ENCODE results near the gene AASDHPPT.

AASDHPPT gene

GRCh38 chr11:106105986-106106385, 28.5 kb downstream of the AASDHPPT start:
- no peak for TF ChIP-seq EZH2 (IDR thresholded peaks at IDR 0.05; ENCODE audit: borderline replicate concordance, low read length)
- no peak for TF ChIP-seq CTCF (IDR thresholded peaks at IDR 0.05; ENCODE audit: low read length)
- Histone ChIP-seq H3K27ac (ENCODE audit: low read depth, low read length, poor library complexity, severe bottlenecking) (no peak overlapping the region), H4K20me1 (ENCODE audit: insufficient read depth, low read length) (no peaks in the 10 kb centered on the region), H2AFZ (ENCODE audit: low read length) (no peak overlapping the region), H3K9me3 (ENCODE audit: low read length) (no peaks in the 10 kb centered on the region), H3K27me3 (ENCODE audit: insufficient read depth, low read length) (no peaks in the 10 kb centered on the region), H3K36me3 (ENCODE audit: insufficient read depth, low read length) (no peaks in the 10 kb centered on the region), H3F3A (ENCODE audit: insufficient read depth, low read length) (no peaks in the 10 kb centered on the region), H3K79me2 (ENCODE audit: insufficient read depth, low read length) (no peaks in the 10 kb centered on the region), H3K9me2 (ENCODE audit: low read depth, low read length) (no peaks in the 10 kb centered on the region), H3K4me3 (ENCODE audit: low read depth, low read length, poor library complexity, severe bottlenecking) (no peak overlapping the region), H3K4me1 (ENCODE audit: insufficient read depth, low read length, severe bottlenecking) (no peaks in the 10 kb centered on the region), H3K4me2 (ENCODE audit: low read length) (no peak overlapping the region), H3K9ac (ENCODE audit: low read length) (no peak overlapping the region)

- Histone ChIP-seq H3K9me3 (ENCODE audit: low read length) (no peaks in the 10 kb centered on the region), H3K4me3 (ENCODE audit: low read depth, low read length, poor library complexity, severe bottlenecking) (no peak overlapping the region), H3K36me3 (ENCODE audit: insufficient read depth, low read length) (no peaks in the 10 kb centered on the region), H4K20me1 (ENCODE audit: insufficient read depth, low read length) (no peaks in the 10 kb centered on the region), H3K27ac (ENCODE audit: low read depth, low read length, poor library complexity, severe bottlenecking) (no peak overlapping the region), H3K79me2 (ENCODE audit: insufficient read depth, low read length) (no peaks in the 10 kb centered on the region), H3K4me2 (ENCODE audit: low read length) (no peak overlapping the region), H3F3A (ENCODE audit: insufficient read depth, low read length) (no peaks in the 10 kb centered on the region), H3K27me3 (ENCODE audit: insufficient read depth, low read length) (no peaks in the 10 kb centered on the region), H2AFZ (ENCODE audit: low read length) (no peak overlapping the region), H3K4me1 (ENCODE audit: insufficient read depth, low read length, severe bottlenecking) (no peaks in the 10 kb centered on the region), H3K9me2 (ENCODE audit: low read depth, low read length) (no peaks in the 10 kb centered on the region), H3K9ac (ENCODE audit: low read length) (no peak overlapping the region)
- TF ChIP-seq CTCF (IDR thresholded peaks at IDR 0.05; ENCODE audit: low read length) (no peak), EZH2 (IDR thresholded peaks at IDR 0.05; ENCODE audit: borderline replicate concordance, low read length) (no peak)
Measured at GRCh38 chr11:106121570-106122320, 44.3 kb downstream of the AASDHPPT start.

DNA sequence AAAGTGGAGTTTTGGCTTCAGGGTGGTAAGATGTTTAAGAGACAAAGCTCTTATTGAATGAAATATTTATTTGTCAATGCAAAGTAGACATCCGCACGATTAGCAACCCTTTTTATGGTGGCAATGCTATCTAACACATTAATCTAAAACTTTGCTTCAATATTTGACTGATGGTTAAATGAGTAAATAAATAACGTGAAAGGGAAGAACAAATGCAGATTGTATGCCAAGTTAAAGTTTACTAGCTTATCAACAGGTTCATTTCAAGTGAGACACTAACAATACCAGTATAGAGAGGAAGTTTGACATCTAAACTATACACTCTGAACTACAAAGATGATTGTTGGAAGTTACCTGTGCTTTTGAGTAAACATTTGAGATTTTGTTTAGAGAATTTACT, 50.1 kb downstream of the AASDHPPT start:
- Histone ChIP-seq H3K9me2 (ENCODE audit: low read depth, low read length) (no peaks in the 10 kb centered on the region), H3K36me3 (ENCODE audit: insufficient read depth, low read length) (no peaks in the 10 kb centered on the region), H3K9ac (ENCODE audit: low read length) (no peak overlapping the region), H2AFZ (ENCODE audit: low read length) (no peak overlapping the region), H3K9me3 (ENCODE audit: low read length) (no peaks in the 10 kb centered on the region), H3K4me2 (ENCODE audit: low read length) (no peak overlapping the region), H3K4me3 (ENCODE audit: low read depth, low read length, poor library complexity, severe bottlenecking) (no peak overlapping the region), H3K79me2 (ENCODE audit: insufficient read depth, low read length) (no peaks in the 10 kb centered on the region), H3K4me1 (ENCODE audit: insufficient read depth, low read length, severe bottlenecking) (no peaks in the 10 kb centered on the region), H3K27ac (ENCODE audit: low read depth, low read length, poor library complexity, severe bottlenecking) (no peak overlapping the region), H4K20me1 (ENCODE audit: insufficient read depth, low read length) (no peaks in the 10 kb centered on the region), H3F3A (ENCODE audit: insufficient read depth, low read length) (no peaks in the 10 kb centered on the region), H3K27me3 (ENCODE audit: insufficient read depth, low read length) (no peaks in the 10 kb centered on the region)
- TF ChIP-seq EZH2 (IDR thresholded peaks at IDR 0.05; ENCODE audit: borderline replicate concordance, low read length) = no peak
- TF ChIP-seq CTCF (IDR thresholded peaks at IDR 0.05; ENCODE audit: low read length) = no peak

Measured in OCI-LY1 (cell line).